K562 (cell line): ENCODE measurements around the gene CSNK1D. TPM values are rescaled to one million over a fixed set of nuclear protein-coding genes. Genes with fewer than 3 reads are reported as not detected.

Experiments
- DIDO1 ChIP-seq: fragments of 450-650 bp; IDR thresholded peaks from 2 replicates; pipeline ENCODE4 v1.6.1; 2016; ENCODE audit warnings: low read depth, missing biosample characterization, missing genetic modification characterization
- FOXA3 ChIP-seq, 2 experiments: fragments of 450-650 bp in 1 of 2; sonication (generic) in 1 of 2; formaldehyde crosslinking; IDR thresholded peaks in 1 of 2; conservative IDR thresholded peaks in 1 of 2; 2 replicates each; pipeline versions ENCODE4 v1.4.0 to v1.8.0; 2020 to 2022; ENCODE audit warnings: mild to moderate bottlenecking in 2 of 2, missing genetic modification reagents in 1 of 2
- GATA2 ChIP-seq: sonication (generic); formaldehyde crosslinking; IDR thresholded peaks from 2 replicates; pipeline ENCODE4 v1.4.0; 2020; ENCODE audit warnings: mild to moderate bottlenecking, missing genetic modification reagents
- HMG20A ChIP-seq: fragments of 450-650 bp; formaldehyde crosslinking; conservative IDR thresholded peaks from 2 replicates; pipeline ENCODE4 v1.4.0; 2020; ENCODE audit warnings: mild to moderate bottlenecking, mixed read lengths
- HMGN3 ChIP-seq: IDR thresholded peaks from 2 replicates; pipeline ENCODE4 v1.6.1; 2011; ENCODE audit warnings: borderline replicate concordance, low read depth, mild to moderate bottlenecking, mixed read lengths, low read length; ENCODE audit not compliant: insufficient read length; ENCODE audit errors: extremely low read depth
- IRF1 ChIP-seq: sonication (generic); formaldehyde crosslinking; IDR thresholded peaks from 2 replicates; pipeline ENCODE4 v1.8.0; 2022; ENCODE audit warnings: missing genetic modification reagents, mild to moderate bottlenecking, borderline replicate concordance
- JUNB ChIP-seq: fragments of 450-650 bp; formaldehyde crosslinking; conservative IDR thresholded peaks from 2 replicates; pipeline ENCODE4 v1.4.0; 2020; ENCODE audit warnings: mild to moderate bottlenecking
- KDM2B ChIP-seq: fragments of 250-450 bp; sonication (Bioruptor Pico); IDR thresholded peaks from 2 replicates; pipeline ENCODE4 v1.8.0; 2021; ENCODE audit warnings: mild to moderate bottlenecking, moderate library complexity
- POLR2AphosphoS5 ChIP-seq: IDR thresholded peaks from 2 replicates; pipeline ENCODE4 v1.6.1; 2011; ENCODE audit warnings: mild to moderate bottlenecking, low read depth, low read length, moderate library complexity; ENCODE audit not compliant: control insufficient read depth, insufficient read depth
- POLR2G ChIP-seq: fragments of 200-400 bp; formaldehyde crosslinking; IDR thresholded peaks from 2 replicates; pipeline ENCODE4 v1.6.1; 2017; ENCODE audit warnings: low read depth, mild to moderate bottlenecking, antibody characterized with exemption, low read length, moderate library complexity
- POLR2H ChIP-seq: IDR thresholded peaks from 2 replicates; pipeline ENCODE4 v1.6.1; 2016; ENCODE audit warnings: missing genetic modification characterization, low read depth, mild to moderate bottlenecking, control low read depth, missing compliant biosample characterization, moderate library complexity
- RREB1 ChIP-seq: fragments of 250-450 bp; sonication (Bioruptor Pico); IDR thresholded peaks from 2 replicates; pipeline ENCODE4 v1.4.0; 2020
- SMC3 ChIP-seq: conservative IDR thresholded peaks from 2 replicates; pipeline ENCODE4 v1.6.1; 2011; ENCODE audit warnings: low read depth, low read length, improper control_type of control experiment; ENCODE audit not compliant: insufficient read depth
- ZBTB5 ChIP-seq: fragments of 450-650 bp; IDR thresholded peaks from 2 replicates; pipeline ENCODE4 v1.6.1; 2017; ENCODE audit warnings: antibody characterized with exemption
- ZC3H4 ChIP-seq: sonication (generic); formaldehyde crosslinking; IDR thresholded peaks from 2 replicates; pipeline ENCODE4 v1.9.0; 2021; ENCODE audit warnings: missing genetic modification reagents, borderline replicate concordance
- ZNF239 ChIP-seq: fragments of 250-450 bp; sonication (Bioruptor Pico); IDR thresholded peaks from 2 replicates; pipeline ENCODE4 v1.4.0; 2020; ENCODE audit warnings: mild to moderate bottlenecking
- ZNF695 ChIP-seq: fragments of 450-650 bp; formaldehyde crosslinking; IDR thresholded peaks from 2 replicates; pipeline ENCODE4 v1.4.0; 2020; ENCODE audit warnings: mild to moderate bottlenecking, moderate library complexity
- polyA plus RNA-seq, 8 experiments: library from polyadenylated mRNA; depleted of rRNA in 4 of 8; stranded (reverse) in 5 of 8; unstranded in 3 of 8; fragments of >200 nt; fragmentation: Nextera tagmentation in 2 of 8; fragmentation: Illumina TruSeq in 1 of 8; extraction: Ambion mirVana in 2 of 8; extraction: Trizol in 1 of 8; gene quantifications; 2 replicates each; pipeline versions ENCODE4 v1.2.1 to v1.2.3, GENCODE V29; 2011 to 2014; ENCODE audit warnings: inconsistent platforms in 1 of 8, missing spikeins in 1 of 8
- total RNA-seq, 7 experiments: library from RNA; depleted of rRNA in 6 of 7; stranded (reverse); fragments of >200 nt in 6 of 7; fragmentation: Illumina TruSeq in 2 of 7; extraction: Trizol in 2 of 7; gene quantifications; 2 replicates each; pipeline versions ENCODE4 v1.2.1 to v1.2.3, GENCODE V29; 2011 to 2021; ENCODE audit warnings: low replicate concordance in 1 of 7

CSNK1D gene
- total and polyA plus RNA-seq, 9 of the 15 experiments (the other 6 are each of a cell fraction or from before 2014, with no cell fraction given), result 6.5 to 133 (median 41.3) TPM

GRCh38 chr17:82217120-82217529 lies 56.4 kb downstream of the CSNK1D start (continued):
- TF ChIP-seq POLR2H (tag) (no peak), POLR2G (peak; percentile 15; the same call in 1 of the 2 replicates), HMG20A (CRISPR knock-in tag) (no peak), ZBTB5 (no peak), IRF1 (CRISPR knock-in tag) (no peak), POLR2AphosphoS5 (no peak), DIDO1 (tag) (no peak), FOXA3 (CRISPR knock-in tag; conservative IDR thresholded peaks at IDR 0.05 in 1 of 2, IDR thresholded peaks at IDR 0.05 in 1 of 2) (no peak), JUNB (CRISPR knock-in tag) (no peak), ZNF695 (CRISPR knock-in tag) (no peak), KDM2B (CRISPR knock-in tag) (no peak), SMC3 (no peak), ZNF239 (CRISPR knock-in tag) (no peak), ZC3H4 (CRISPR knock-in tag) (no peak), RREB1 (CRISPR knock-in tag) (no peak), GATA2 (CRISPR knock-in tag) (no peak), HMGN3 (no peak)
